ENCODE measurements around the gene MARCHF10. TPM values are rescaled to one million over a fixed set of nuclear protein-coding genes. Genes with fewer than 3 reads are reported as not detected.

MARCHF10 gene
- total RNA-seq, 1 experiment from 2014 or later: not detected

DNA sequence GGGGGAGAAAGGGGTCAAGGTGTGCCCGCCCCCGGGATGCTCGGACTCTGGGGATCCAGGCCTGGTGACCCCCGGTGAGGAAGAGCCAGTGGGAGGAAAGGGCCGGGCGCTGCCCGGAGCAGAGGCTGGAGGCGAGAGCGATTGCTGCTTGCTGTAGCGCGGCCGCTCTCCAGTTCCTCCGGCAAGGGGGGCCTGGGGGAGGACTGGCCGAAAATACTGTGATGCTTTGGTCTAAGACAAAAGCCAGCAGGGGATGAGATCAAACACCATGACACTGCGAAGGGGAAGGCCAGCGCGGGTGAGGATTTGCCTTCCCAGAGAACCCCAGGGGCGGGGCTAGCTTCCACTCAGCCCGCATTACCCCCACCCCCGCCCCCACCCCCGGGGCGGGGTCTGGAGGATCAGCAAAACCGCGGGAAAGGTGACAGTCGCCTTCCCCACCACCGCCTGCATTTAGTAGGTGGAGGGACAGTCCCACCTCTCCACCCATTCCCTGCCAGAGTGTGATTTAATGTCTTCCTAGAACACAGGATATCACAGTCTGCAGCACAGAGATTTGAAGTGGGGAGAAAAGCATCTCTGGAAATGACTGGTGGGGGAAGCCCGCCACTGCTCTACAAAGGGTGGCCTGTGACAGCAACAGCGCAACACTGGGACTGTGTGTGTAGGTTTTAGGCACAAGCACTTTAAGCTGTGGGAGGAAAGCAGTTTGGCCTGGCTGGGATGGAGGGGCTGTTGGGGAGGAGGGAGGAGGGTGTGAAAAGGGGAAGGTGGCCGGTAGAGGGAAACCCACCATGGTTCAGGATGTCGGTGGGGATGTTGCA lies 154.9 kb downstream of the MARCHF10 start:
- intact Hi-C loops (cut with micrococcal nuclease): no loop called here
- H3K4me1 ChIP-seq (ENCODE audit: control insufficient read depth in 1 of 2, insufficient read depth in 2 of 2, low read length in 2 of 2): peaks cover 0 to 7% of the 10 kb centered on the region in 2 experiments; a peak in 1 of 4 replicates
- BruUV-seq (replicated peaks): no TSS peak
- TF ChIP-seq ZFX (IDR thresholded peaks at IDR 0.05): no peak
- no peak for TF ChIP-seq ZNF274 (IDR thresholded peaks at IDR 0.05; ENCODE audit: low read depth, low read length)
- TF ChIP-seq POLR2A (IDR thresholded peaks at IDR 0.05; ENCODE audit: borderline replicate concordance, extremely low read depth, insufficient read depth, insufficient read length): no peak
- no peak for TF ChIP-seq SRF (IDR thresholded peaks at IDR 0.05; ENCODE audit: low read depth)
- TF ChIP-seq JUND (IDR thresholded peaks at IDR 0.05): no peak
- H3K4me2 ChIP-seq (ENCODE audit: low read length): no peak overlapping the region
- no peaks in the 10 kb centered on the region for H4K20me1 ChIP-seq (ENCODE audit: insufficient read depth)
- H3K9me3 ChIP-seq (ENCODE audit: control insufficient read depth in 1 of 2, insufficient read depth in 1 of 2, low read depth in 1 of 2, low read length in 2 of 2): no peaks in the 10 kb centered on the region
- ATAC-seq: peak; percentile 74
- H3K36me3 ChIP-seq (ENCODE audit: control insufficient read depth in 1 of 2, insufficient read depth in 2 of 2, low read length in 2 of 2): no peaks in the 10 kb centered on the region
- no peaks in the 10 kb centered on the region for H3K9me2 ChIP-seq (ENCODE audit: insufficient read depth)
- ChIA-PET RAD21 (ENCODE audit: low non-redundant PET in 1 of 2, low total read pairs in 2 of 2, uncharacterized antibody in 2 of 2, unreplicated experiment in 2 of 2) (no interaction called here), POLR2A (no interaction called here), CTCF (no interaction called here)
- H3K9ac ChIP-seq (ENCODE audit: low read length): no peak overlapping the region
- H3K4me3 ChIP-seq (replicated peaks in 1 of 2; ENCODE audit: low read depth in 1 of 2, low read length in 2 of 2): no peak overlapping the region
- DNase-seq (ENCODE audit: low read depth, low spot score): no peak
- H3K27ac ChIP-seq (ENCODE audit: low read depth, low read length): no peak overlapping the region
- H2AFZ ChIP-seq (ENCODE audit: low read depth, low read length, poor library complexity, severe bottlenecking): no peak overlapping the region
- no peaks in the 10 kb centered on the region for H3K27me3 ChIP-seq (ENCODE audit: insufficient read depth, low read length)
- H3K79me2 ChIP-seq (ENCODE audit: insufficient read depth, low read length): no peaks in the 10 kb centered on the region

DNA sequence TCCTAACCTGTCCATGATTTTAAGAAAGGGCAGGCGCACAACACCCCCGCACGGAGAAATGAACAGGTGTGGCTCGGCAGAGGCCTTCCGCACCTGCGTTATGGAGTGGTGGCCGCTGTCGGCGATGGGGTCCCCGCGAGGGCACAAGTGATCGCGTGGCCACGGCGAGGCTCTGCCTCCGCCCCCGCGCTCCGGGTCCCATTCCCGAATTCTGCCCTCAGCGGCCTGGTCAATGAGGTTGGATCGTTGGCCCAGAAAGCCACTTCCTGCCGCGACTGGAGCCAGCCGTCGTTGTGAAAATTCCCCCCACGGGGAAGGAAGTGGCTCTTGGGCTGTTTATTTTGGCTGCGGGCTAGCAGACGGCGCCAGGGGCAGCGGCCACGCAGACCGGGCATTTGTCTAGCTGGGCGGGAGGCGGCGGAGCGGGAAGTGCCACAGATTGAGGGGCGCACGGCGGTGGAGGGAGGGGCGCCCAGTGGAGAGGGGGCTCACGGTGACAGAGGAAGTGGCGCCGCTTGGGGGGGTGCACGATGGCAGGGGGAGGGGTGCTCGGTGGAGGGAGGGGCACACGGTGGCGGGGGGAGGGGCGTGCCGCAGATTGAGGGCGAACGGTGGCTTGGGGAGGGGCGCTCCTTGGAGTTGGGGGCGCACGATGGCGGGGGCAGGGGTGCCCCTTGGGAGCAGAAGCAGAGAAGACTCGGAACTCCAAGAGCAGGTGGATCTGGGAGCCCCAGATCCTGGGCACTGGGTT lies 155.7 kb downstream of the MARCHF10 start:
- H3K9ac ChIP-seq (ENCODE audit: low read length): no peak overlapping the region
- POLR2A ChIA-PET: no interaction called here

More for the DNA sequence above, 155.7 kb downstream of the MARCHF10 start:
- Histone ChIP-seq H3K27me3 (ENCODE audit: insufficient read depth, low read length) (no peaks in the 10 kb centered on the region), H3K4me2 (ENCODE audit: low read length) (no peak overlapping the region), H3K9me3 (ENCODE audit: control insufficient read depth in 1 of 2, insufficient read depth in 1 of 2, low read depth in 1 of 2, low read length in 2 of 2) (no peaks in the 10 kb centered on the region), H3K4me1 (ENCODE audit: control insufficient read depth in 1 of 2, insufficient read depth in 2 of 2, low read length in 2 of 2) (peaks cover 0 to 7% of the 10 kb centered on the region in 2 experiments; a peak in 1 of 4 replicates), H3K79me2 (ENCODE audit: insufficient read depth, low read length) (no peaks in the 10 kb centered on the region), H2AFZ (ENCODE audit: low read depth, low read length, poor library complexity, severe bottlenecking) (no peak overlapping the region), H3K4me3 (replicated peaks in 1 of 2; ENCODE audit: low read depth in 1 of 2, low read length in 2 of 2) (no peak overlapping the region), H3K27ac (ENCODE audit: low read depth, low read length) (no peak overlapping the region), H3K36me3 (ENCODE audit: control insufficient read depth in 1 of 2, insufficient read depth in 2 of 2, low read length in 2 of 2) (no peaks in the 10 kb centered on the region), H4K20me1 (ENCODE audit: insufficient read depth) (no peaks in the 10 kb centered on the region), H3K9me2 (ENCODE audit: insufficient read depth) (no peaks in the 10 kb centered on the region)
- BruUV-seq (replicated peaks): no TSS peak
- ATAC-seq (no peak), DNase-seq (ENCODE audit: low read depth, low spot score) (no peak)
- TF ChIP-seq, protein P1, sequence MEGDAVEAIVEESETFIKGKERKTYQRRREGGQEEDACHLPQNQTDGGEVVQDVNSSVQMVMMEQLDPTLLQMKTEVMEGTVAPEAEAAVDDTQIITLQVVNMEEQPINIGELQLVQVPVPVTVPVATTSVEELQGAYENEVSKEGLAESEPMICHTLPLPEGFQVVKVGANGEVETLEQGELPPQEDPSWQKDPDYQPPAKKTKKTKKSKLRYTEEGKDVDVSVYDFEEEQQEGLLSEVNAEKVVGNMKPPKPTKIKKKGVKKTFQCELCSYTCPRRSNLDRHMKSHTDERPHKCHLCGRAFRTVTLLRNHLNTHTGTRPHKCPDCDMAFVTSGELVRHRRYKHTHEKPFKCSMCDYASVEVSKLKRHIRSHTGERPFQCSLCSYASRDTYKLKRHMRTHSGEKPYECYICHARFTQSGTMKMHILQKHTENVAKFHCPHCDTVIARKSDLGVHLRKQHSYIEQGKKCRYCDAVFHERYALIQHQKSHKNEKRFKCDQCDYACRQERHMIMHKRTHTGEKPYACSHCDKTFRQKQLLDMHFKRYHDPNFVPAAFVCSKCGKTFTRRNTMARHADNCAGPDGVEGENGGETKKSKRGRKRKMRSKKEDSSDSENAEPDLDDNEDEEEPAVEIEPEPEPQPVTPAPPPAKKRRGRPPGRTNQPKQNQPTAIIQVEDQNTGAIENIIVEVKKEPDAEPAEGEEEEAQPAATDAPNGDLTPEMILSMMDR (IDR thresholded peaks at IDR 0.05 in 2 of 3, conservative IDR thresholded peaks at IDR 0.05 in 1 of 3; ENCODE audit: borderline replicate concordance in 1 of 3, insufficient read depth in 1 of 3, low read depth in 2 of 3, low read length in 2 of 3): no peak
- TF ChIP-seq POLR2A (IDR thresholded peaks at IDR 0.05; ENCODE audit: borderline replicate concordance, extremely low read depth, insufficient read depth, insufficient read length) (no peak), SIN3A (IDR thresholded peaks at IDR 0.05; ENCODE audit: low read depth) (no peak), RAD21 (IDR thresholded peaks at IDR 0.05; ENCODE audit: low read depth) (no peak), SRF (IDR thresholded peaks at IDR 0.05; ENCODE audit: low read depth) (no peak), YY1 (IDR thresholded peaks at IDR 0.05; ENCODE audit: extremely low read depth, insufficient replicate concordance, low read depth, low read length) (no peak), TCF7L2 (IDR thresholded peaks at IDR 0.05; ENCODE audit: borderline replicate concordance, extremely low read depth, insufficient read depth, insufficient read length) (no peak), ZFX (IDR thresholded peaks at IDR 0.05) (no peak)
- RAD21 ChIA-PET (ENCODE audit: low non-redundant PET in 1 of 2, low total read pairs in 2 of 2, uncharacterized antibody in 2 of 2, unreplicated experiment in 2 of 2): no interaction called here
- CTCF ChIA-PET: no interaction called here
- intact Hi-C loops (cut with micrococcal nuclease): no loop called here
